NCI-H524 (cell line): ENCODE results near the gene CAMTA1.

Experiments used
- DNase-seq, 2 experiments: peaks; one replicate each; lab custom pipeline; 2025; lab: John Stamatoyannopoulos, UW

CAMTA1 gene

DNA sequence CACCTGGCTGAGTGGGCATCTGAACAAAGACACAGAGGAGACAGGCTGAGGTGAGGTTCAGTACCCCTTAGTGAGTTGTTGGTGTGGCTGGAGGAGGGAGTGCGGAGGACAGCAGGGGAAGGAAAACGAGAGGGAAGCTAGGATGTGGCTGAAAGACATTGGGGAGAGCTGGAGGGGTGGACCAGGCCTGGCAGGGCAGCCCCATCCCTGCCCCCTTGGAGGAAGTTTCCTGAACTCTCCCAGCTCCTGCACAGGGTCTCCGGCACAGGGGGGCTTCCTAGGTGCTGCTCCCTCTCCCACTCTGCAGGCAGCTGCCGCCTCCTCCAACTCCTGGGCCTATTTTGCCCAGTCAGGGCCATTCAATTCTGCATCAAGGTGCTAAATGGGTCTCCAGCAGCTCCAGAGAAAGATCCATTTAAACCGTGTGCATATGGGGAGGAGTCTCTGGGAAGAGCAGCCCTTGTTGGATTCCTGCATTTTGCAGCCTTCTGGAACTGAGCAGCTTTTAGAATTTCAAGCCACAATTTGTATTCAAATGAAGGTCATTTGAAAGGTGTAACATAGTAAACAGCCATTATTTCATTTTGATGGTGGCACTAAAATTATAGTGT lies 193.9 kb downstream of the CAMTA1 start:
- no peak for DNase-seq

DNA sequence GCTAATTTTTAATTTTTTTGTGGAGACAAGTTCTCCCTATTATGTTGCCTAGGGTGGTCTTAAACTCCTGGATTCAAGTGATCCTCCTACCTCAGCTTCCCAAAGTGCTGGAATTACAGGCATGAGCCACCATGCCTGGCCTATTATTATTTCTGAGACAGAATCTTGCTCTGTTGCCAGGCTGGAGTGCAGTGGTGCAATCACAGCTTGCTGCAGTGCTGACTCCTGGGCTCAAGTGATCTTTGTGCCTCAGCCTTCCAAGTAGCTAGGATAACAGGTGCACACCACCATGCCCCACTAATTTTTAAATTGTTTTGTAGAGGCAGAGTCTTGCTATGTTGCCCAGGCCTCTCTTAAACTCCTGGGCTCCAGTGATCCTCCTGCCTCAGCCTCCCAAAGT lies 196.3 kb downstream of the CAMTA1 start:
- no peak for DNase-seq

DNA sequence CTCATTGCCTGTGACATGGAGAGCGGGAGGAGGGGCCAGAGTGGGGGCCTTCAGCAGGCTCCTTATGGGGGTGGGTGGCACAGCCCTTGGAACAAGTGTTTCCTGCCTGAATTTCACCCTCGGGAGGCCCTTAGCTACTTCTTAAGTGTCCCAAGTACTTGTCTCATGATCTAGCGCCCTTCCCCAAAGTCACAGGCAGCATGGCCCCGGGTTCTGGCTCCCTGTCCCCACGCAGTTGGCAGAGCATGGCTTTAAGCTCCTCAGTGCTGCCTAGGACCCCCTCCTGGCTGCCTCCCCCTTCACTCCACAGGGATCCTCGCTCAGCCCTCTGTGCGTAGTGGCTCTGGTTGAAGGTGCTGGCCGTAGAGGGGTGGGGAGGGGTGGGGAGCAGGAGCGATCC lies 197.2 kb downstream of the CAMTA1 start:
- no peak for DNase-seq

DNA sequence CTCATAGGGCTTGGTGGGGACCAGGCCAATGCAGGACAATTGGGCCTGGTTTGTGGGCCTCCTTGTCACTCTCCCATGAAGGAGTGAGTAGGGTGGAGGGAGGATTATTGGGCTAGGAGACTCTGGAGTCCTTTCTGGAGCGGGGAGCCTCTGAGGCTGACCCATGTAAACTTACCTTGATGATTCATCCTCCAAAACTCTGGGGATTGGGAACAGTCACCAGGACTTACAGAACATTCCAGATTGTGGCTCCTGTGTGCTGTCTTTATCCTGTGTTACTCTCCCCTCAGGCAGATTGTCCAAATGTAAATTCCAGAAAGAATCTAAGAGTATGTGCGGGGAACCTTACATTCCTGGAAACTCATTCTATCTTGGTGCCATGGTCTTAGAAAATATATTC lies 197.6 kb downstream of the CAMTA1 start:
- DNase-seq = no peak

DNA sequence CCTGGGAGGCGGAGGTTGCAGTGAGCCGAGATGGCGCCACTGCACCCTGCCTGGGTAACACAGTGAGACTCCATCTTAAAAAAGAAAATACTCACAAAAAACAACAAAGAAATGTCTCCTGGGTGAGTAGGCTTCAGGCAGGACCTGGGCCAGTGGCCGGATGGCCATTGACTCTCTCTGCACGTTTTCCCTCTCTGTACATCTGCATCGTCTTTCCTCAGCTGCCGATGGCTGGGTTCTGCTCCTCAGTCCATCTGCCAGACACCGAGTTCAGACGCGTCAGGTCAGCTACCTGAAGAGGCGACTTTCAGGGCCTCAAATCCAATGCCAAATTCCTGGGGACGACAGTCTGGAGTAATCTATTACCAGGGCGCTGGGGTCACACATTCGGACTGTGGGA lies 199.3 kb downstream of the CAMTA1 start:
- DNase-seq = no peak

DNA sequence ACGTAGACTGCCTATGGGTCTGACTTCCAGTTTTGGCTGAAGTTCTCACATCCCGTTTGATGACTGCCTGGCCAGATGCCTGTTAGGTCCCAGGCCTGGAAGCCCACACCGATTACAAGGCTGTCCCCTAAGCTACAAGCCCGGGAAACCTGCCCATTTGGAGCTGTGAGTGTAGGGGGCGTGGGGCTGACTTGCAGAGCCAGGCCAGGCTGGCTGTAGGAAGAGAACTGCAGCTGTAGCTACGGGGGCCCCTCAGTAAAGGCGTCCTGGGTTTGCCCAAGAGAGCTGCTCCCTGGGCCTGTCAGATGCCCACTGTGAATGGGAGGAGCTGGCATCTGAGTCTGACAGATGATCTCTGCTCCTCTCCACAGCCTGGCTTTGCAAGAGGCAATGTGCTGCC lies 199.7 kb downstream of the CAMTA1 start:
- no peak for DNase-seq

DNA sequence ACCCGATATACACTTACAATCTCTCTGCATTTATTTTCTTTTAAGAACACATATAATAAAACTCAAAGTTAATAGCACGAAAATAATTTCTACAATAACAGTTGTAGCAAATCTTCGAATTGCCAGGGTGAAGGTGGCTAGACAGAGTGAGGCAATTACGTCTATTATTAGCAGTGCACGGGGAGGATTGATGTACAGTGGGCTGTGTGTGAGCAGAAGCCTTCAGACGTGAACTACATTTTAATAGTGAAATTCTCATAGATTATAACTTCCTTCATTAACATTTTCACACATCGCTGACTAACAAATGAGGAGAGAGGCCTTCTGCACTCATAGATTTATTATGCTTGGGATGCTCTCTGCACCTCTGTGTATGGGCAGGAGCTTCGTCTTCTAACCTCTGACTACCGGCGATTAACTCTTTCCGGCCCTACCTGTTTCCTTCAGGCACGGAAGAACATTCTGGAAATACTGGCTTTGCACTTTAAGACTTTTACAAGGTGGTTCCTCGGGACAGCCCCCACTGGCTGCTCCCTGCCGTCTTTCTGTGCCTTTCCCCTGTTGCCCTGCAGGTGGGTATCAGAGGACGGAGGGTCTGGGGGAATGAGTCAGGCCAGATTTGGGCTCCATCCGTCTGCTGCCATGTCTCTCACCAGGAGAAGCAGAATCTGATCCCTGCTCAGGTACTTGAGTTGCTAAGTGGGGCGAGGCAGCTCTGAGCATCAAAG lies 200.5 kb downstream of the CAMTA1 start:
- no peak for DNase-seq

DNA sequence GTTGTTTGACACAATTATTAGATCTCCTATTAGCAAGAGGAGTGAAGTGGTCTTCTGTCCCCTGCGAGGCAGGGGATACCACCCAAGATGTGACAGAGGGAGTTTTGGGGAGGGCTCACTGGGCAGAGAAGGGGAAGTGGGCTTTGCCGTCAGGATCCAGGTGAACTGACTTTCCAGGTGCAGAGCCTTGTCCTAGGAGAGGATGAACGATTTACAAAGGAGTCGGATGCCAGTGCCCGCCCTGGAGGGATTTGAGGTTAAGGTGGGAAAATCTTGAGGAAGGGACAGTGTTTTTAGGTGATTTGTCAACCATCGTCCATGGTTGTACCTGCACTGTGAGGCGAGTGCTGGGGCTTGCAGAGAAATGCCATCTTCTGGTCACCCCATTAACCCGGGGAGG lies 201.0 kb downstream of the CAMTA1 start:
- no peak for DNase-seq

DNA sequence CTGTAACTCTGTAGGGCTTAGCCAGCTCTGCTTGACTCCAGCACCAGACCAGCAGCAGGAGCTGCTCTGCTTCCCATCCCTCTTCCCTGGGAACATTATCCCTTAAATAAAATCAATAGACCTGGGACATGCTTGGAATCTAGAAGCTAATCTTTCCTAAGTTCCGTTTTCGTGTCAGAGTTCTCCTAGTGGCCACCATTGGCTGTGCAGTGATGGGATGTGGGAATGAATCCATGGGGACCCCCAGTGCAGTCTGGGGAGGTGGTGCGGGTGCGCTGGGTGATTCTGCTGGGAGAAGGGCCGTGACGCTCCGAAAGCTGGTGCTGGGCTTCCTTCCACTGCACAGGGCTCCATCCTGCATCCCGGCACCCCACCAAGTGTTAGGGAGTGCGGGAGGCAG lies 202.7 kb downstream of the CAMTA1 start:
- DNase-seq = no peak

DNA sequence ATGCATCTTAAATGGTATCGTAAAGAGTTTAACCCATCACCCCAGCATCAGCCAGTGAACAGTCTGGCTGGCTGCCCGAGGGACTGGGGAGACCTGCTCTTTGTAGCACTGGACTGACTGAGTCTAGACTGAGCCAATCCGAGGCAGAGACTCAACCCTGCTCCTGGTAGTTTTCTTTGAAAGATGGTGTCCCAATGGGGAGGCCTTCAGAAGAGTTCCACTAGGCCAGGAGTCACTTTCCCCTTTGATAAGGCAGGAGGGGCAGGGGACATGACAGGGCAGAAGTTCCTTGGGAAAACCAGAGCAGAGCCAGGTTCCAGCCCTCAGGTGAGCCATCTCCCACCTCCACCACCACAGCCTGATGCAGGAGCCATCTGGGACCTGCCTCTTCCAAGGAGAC lies 203.5 kb downstream of the CAMTA1 start:
- no peak for DNase-seq

DNA sequence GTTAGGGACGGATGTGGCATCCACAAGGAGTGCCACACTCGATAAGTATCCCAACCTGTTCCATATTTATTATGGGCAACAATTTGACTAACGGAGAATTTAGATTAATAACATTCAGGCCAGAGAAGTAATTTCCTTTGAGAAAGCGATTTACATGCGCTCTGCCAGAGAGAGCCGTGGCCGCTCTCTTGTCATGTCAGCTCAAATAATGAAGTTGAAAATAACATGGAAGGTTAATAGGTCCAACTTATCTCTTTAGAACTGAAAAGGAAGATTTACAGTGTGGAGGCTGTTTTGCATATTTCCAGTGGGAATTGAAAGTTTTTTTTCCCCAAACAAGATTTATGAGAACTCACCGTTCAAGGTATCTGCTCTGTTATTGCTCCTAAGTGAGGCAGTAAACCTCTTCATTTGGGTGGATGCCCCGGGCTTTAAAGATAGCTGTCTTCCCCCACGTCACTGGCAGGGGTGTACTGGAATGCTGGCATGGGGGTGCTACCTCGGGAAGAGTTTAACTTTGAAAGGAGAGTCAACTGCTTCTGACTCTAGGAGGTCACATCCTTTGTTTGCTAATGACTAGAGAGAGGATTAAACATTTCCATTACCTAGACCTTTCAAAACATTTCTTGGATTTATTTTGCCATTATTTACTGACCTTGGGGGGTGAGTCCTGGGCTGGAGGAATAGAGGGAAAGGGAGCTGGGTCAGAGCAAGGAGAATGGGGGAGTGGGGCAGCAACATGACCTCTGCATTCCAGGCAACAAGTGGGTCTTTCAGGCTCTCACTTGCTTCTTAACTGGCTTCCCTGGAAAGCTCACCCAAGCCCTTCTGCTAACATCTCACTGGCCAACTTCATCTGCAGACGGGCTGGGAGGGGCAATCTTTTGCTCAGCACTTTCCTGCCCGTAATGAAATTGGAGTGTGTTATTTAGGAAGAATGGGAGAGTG lies 204.2 kb downstream of the CAMTA1 start:
- no peak for DNase-seq

DNA sequence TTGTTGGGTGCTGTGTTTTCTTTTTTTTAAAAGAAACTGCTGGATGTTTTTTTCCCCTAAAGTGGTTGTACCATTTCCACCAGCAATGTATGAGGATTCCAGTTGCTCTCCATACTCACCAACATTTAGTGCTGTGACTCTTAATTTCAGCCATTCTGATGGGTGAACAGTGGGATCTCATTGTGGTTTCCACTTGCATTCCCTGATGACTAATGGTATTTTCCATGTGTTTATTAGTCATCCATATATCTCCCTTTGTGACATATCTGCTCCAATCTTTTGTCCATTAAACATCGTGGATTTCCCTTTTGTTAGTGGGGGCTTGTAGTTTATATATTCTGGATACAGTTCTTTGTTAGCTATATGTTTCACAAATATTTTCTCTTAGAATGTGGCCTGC lies 206.0 kb downstream of the CAMTA1 start:
- DNase-seq = no peak

DNA sequence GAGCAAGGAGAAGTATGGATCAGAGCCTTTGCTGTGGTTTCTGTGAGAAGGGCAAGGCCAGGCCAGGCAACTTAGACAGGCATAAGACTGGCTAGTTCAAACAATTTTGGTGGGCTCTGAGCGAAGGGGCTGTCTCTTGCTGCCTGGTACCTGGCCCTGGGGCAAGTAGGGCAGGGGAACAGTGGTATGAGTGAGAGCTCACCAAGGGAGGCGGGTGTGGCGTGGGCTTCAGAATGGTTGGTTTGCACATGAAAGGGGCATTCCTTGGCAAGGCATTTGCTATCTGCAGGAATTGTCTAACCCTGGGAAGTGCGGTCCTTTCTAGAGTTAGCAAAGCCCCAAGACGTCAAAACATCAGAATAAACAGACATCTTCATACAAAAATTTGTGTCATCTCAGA lies 210.5 kb downstream of the CAMTA1 start:
- DNase-seq = no peak

DNA sequence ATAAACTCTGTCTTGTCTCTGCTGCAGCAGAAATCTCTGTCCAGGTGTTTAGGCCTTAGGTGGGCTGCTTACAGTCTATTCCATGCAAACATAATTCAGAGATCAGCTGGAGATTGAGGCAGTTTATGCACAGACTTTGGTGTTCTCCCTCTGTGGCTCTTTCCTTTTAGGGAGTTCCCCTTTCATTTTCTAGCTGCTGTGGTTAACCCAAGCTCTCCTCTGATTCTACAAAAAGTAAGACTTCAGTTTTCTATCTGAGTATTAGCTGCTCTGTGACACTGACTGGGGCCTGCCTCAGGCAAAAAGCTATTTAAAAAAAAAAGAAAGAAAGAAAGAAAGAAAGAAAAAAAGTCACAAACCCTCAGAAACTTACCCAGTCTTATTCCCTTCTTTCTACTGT lies 211.1 kb downstream of the CAMTA1 start:
- DNase-seq = no peak

DNA sequence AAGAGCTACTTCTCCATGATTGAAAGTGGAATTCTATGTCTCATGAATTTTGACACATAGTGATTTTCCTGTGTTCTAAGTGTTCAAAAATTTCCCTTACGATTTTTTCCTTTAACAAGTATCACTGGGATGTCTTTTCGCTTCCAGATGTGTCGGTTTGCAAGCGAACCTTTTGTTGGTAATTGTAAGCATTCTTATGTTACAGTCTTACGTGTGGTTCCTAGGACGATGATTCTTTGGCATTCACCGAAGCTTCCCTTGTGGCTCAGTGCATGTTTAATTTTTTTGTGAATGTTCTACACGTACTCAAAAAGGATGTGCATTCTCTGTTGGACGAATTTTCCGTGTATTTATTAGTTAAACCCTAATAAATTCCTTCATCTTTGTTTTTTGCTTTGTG lies 211.6 kb downstream of the CAMTA1 start:
- DNase-seq = no peak

DNA sequence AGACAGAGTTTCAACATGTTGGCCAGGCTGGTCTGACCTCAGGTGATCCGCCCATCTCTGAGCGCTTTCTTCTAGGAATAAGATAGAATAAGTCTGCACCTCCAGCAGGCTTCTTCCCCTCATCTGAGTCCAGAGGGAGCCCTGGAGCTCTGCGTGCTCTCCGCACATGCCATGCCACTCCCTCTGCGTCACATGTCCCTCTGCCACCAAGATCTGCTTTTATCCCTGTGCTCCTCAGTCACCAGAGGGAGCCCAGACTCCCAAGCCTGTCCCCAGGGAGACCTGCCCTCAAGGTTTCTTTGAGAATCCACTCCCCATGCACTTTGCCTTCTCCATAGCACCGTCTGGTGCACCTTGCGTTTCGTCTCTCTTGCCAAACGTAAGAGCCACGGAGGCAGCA lies 213.0 kb downstream of the CAMTA1 start:
- DNase-seq = peak; percentile 69 to 92

DNA sequence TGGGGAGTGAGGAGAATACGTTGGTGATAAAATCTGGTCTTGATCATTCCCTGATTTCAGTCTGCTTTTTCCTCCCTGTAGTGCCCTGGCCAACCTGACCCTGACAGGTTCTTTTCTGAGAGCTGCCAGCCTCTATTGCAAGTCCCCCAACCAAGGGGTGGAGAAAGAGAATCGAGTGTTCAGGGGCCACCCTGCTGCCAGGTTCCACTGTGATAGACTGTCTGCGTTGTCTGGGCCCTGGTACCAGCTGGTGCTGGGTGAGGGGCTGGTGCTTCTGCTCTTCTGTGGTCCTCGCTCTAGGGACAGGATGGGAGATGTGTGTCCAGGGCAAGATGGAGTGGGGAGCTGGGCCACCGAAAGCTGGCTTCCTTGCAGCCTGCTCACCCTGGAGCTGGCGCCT lies 214.6 kb downstream of the CAMTA1 start:
- no peak for DNase-seq

DNA sequence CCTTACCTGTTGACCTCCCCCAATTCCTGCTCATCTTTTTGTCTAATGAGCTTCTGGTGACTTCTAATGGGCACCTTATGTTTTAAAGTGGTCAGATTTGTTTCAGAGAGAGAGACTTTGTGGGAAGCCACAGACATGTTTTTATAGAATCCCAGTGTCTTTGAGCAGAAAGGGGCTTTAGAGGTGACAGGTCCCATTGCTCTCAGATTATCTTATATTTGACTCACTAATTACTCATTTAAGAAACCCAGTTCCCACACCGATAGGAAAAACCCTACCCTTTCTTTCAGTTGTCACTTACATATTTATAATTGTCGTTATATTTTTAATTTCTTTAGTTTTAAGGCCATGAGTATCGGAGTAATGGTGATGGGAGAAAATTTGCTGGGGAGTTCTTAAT lies 215.5 kb downstream of the CAMTA1 start:
- DNase-seq = no peak

DNA sequence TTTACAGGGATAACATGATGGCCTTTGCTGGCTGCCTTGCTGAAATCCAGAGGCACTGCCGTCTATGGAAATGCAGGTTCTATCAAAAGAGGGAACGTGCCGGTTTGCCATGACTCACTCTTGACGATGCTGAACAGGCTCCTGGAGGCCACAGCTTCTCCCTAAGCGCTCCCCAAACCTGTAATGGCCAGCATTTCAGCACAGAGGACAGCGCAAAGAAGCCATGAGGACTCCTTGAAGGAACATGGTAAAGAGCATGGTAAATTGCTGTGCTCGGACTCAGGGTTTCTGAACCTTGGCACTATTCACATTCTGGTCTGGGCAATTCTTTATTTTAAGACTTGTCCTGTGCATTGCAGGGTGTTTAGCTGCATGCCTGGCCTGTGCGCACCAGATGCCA lies 217.5 kb downstream of the CAMTA1 start:
- DNase-seq = no peak

DNA sequence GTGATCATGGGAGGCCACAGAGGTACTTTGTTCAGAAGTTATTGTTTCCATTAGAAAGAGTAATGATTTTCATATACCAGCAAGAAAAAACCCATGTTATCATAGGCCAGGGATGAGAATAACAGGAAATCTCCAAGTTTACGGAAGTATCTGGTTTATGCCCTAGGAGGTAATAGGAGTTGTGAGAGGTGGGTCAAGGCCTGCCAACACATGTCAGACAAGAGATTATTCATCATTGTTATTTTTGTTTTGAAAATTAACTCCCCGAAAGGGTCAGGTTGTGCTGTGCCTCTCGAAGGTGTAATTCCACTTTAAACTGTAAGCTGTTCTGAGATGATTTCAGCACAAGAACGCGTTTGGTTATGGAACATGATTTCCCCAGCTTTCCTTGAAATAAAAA lies 218.4 kb downstream of the CAMTA1 start:
- no peak for DNase-seq

DNA sequence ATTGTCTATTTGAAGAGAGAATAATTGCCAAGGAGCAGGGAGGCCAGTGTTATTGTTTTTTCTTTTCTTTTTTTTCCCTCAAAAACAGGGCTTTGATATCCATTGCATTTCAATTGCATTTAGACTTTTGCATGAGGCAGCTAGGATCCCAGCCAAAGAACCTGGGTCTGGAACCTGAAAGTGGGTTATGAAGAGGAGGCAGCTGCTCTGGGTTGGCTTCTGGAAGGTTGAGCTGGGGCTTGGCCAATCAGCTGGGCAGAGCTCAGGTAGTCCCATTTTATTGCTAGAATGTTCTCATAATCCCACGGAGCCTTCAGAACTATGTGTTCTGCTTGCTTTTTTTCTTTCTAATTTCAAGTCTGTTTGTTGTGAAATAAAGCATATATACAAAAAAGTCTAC lies 218.9 kb downstream of the CAMTA1 start:
- no peak for DNase-seq

DNA sequence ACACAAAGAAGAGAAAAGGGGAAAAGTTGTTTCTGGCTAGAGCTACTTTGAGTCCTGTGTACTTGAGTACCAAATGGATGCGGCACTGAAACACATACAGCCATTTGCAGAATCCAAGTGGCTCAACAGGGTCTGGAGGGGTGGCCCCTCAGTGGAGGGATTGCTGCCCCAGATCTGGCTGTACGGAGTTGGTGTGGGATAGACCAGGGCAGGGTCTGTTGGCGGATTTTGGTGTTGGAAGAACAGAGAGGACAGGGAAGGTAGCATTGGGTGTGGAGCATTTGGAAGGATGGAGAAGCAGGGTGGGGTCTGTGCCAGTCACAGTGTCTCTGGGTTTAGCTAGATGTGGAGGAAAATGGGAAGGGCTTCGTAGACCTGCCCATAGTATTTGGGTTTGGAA lies 220.5 kb downstream of the CAMTA1 start:
- no peak for DNase-seq
